Ascending aorta (tissue), 2 donors: ENCODE results near the gene HAL. TPM values are rescaled to one million over a fixed set of nuclear protein-coding genes. Genes with fewer than 3 reads are reported as not detected.

Experiments
- DNase-seq, 2 donors: peaks; one replicate each; pipeline ENCODE4 v3.0.0-alpha.2; 2019; ENCODE audit warnings: low spot score in 2 of 2
- H3K27ac ChIP-seq, 2 donors: fragments of 200-600 bp; sonication (generic); one replicate each; pipeline ENCODE4 v1.5.1; 2016 to 2017; ENCODE audit warnings: mild to moderate bottlenecking in 1 of 2
- H3K27me3 ChIP-seq: fragments of 200-600 bp; sonication (generic); one replicate; pipeline ENCODE4 v1.5.1; 2017
- H3K36me3 ChIP-seq, 2 donors: fragments of 200-600 bp; sonication (generic); one replicate each; pipeline ENCODE4 v1.5.1; 2016
- H3K4me1 ChIP-seq, 2 donors: fragments of 200-600 bp; sonication (generic); one replicate each; pipeline ENCODE4 v1.5.1; 2016 to 2017; ENCODE audit warnings: mild to moderate bottlenecking in 1 of 2
- H3K4me3 ChIP-seq, 2 donors: fragments of 200-600 bp; sonication (generic); one replicate each; pipeline ENCODE4 v1.5.1; 2016 to 2017; ENCODE audit warnings: mild to moderate bottlenecking in 1 of 2
- H3K9me3 ChIP-seq, 2 donors: fragments of 200-600 bp; sonication (generic); one replicate each; pipeline ENCODE4 v1.5.1; 2016
- intact Hi-C: fragments of 100-400 bp; cut with DNase I; formaldehyde crosslinking; loops from one replicate; pipeline ENCODE4 v1.15.1; 2023
- total RNA-seq: library from RNA; depleted of rRNA; stranded (reverse); fragments of >200 nt; gene quantifications from one replicate; pipeline ENCODE4 v1.1.0, GENCODE V29; 2016
- TF ChIP-seq, protein P1 (sequence below), 3 experiments: fragments of 200-600 bp in 2 of 3; fragments of 450-650 bp in 1 of 3; sonication (generic) in 2 of 3; IDR thresholded peaks; one replicate each; pipeline ENCODE4 v1.5.1; 2016 to 2019; ENCODE audit warnings: antibody characterized with exemption in 3 of 3, mild to moderate bottlenecking in 1 of 3, moderate library complexity in 1 of 3

Gene HAL
- total RNA-seq, 1 donor from 2014 or later, result 1.5 TPM

DNA sequence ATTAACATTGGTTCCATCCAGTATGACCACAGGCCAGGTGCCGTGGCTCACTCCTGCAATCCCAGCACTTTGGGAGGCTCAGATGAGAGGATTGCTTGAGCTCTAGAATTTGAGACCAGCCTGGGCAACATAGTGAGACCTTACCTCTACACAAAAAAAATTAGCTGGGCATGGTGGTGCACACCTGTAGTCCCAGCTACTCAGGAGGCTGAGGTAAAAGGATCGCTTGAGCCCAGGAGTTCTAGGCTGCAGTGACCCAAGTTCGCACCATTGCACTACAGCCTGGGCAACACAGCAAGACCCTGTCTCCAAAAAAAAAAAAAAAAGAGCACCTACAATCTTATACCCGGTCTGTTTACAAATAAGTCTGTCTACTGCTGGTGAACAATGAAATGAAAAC lies 29.4 kb upstream of the HAL start:
- DNase-seq, result no peak
- intact Hi-C loops, result no loop called here

DNA sequence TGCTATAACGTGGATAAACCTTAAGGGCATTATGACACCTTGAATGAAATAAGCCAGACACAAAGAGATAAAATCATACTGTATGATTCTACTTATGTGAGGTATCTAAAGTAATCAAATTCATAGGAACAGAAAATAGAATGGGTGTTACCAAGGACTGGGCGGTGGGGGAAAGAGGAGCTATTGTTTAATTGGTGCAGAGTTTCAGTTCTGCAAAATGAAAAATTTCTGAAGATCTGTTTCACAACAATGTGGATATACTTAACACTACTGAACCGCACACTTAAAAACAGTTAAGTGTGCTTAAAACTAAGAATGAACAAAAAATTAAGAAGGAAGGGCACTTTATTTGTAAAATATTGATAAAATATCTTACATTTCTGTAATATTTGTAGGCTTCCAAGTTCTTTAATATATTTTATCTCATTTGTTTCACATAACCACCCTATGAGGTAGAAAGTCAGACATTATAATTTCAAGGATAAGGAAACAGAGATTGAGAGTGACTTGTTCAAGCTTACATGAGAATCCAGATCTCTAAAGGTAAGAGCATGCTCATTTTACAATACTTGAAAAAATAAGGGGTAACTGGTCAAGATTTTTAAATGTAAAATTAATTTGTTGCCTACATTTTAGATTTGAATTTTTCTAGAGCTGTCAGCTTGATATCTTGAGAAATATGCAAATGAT lies 24.3 kb upstream of the HAL start:
- Histone ChIP-seq H3K4me3 (no peak overlapping the region), H3K27me3 (no peaks in the 10 kb centered on the region), H3K9me3 (no peaks in the 10 kb centered on the region), H3K27ac (no peak overlapping the region), H3K4me1 (no peaks in the 10 kb centered on the region), H3K36me3 (peaks cover 53 to 57% of the 10 kb centered on the region in 2 donors)
- DNase-seq, result no peak
- TF ChIP-seq, protein P1, sequence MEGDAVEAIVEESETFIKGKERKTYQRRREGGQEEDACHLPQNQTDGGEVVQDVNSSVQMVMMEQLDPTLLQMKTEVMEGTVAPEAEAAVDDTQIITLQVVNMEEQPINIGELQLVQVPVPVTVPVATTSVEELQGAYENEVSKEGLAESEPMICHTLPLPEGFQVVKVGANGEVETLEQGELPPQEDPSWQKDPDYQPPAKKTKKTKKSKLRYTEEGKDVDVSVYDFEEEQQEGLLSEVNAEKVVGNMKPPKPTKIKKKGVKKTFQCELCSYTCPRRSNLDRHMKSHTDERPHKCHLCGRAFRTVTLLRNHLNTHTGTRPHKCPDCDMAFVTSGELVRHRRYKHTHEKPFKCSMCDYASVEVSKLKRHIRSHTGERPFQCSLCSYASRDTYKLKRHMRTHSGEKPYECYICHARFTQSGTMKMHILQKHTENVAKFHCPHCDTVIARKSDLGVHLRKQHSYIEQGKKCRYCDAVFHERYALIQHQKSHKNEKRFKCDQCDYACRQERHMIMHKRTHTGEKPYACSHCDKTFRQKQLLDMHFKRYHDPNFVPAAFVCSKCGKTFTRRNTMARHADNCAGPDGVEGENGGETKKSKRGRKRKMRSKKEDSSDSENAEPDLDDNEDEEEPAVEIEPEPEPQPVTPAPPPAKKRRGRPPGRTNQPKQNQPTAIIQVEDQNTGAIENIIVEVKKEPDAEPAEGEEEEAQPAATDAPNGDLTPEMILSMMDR (IDR thresholded peaks at IDR 0.05), result no peak
- intact Hi-C loops, result no loop called here

More for the DNA sequence above, 29.4 kb upstream of the HAL start:
- no peak overlapping the region for H3K4me3 ChIP-seq
- peaks cover 37 to 62% of the 10 kb centered on the region in 2 donors for H3K36me3 ChIP-seq
- no peaks in the 10 kb centered on the region for H3K4me1 ChIP-seq
- H3K27ac ChIP-seq, result no peak overlapping the region
- no peaks in the 10 kb centered on the region for H3K27me3 ChIP-seq
- TF ChIP-seq, protein P1 (IDR thresholded peaks at IDR 0.05), result no peak
- no peaks in the 10 kb centered on the region for H3K9me3 ChIP-seq

DNA sequence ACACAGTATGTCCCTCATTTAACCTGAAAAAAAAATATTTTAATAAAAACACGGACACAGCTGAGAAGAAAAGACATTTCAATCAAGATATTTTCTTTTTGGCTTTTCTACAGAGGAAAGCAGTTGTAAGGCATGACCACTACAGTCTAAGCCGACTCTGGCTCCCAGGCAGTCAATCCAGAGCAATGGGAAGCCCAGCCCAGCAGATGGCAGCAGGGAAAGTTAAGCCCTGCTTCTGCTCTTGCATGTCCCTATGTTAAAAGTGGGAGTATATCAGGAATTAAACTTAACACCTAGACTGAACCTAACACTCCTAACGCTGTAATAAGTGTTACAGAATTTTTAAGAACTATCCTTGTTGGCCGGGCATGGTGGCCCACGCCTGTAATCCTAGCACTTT lies 19.5 kb upstream of the HAL start:
- Histone ChIP-seq H3K4me1 (peaks cover 0 to 3% of the 10 kb centered on the region in 2 donors), H3K27ac (peak overlapping the region in 1 of 2 donors; percentile 28), H3K36me3 (peaks cover 54 to 60% of the 10 kb centered on the region in 2 donors), H3K4me3 (no peak overlapping the region), H3K27me3 (no peaks in the 10 kb centered on the region), H3K9me3 (no peaks in the 10 kb centered on the region)
- no peak for DNase-seq
- TF ChIP-seq, protein P1 (IDR thresholded peaks at IDR 0.05), result peak in 2 of 3 experiments; percentile 23 to 46
- intact Hi-C loops, result no loop called here

DNA sequence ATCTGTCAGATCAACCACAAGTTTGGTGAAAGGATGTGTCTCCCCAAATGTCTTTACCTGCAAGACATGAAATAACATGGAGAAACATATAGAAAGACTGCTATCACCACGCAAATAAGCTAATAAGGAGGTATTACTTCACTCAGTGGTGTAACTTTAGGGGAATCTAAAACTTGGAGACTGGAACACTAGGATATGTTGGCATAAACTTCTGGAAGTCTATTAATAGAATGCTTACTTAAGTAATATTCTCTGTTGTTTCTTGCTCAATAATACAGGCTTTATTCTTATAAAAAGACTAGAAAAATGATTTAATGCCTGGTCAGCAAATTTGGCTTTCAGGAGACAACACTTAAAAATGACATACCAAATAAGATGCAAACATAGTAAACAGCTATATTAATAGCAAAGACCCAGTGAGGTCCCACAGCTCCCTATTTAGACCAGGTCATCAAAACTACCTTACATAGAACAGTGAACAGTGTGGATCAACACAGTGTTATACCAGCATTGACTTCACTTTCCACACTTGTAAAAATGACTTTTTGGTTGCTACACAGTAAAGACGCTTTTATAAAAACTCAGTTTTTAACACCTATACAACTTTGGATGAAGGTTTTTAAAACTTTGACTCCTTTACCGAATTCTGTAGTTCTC lies 18.9 kb upstream of the HAL start:
- Histone ChIP-seq H3K27ac (peak overlapping the region in 1 of 2 donors; percentile 28), H3K27me3 (no peaks in the 10 kb centered on the region), H3K4me3 (no peak overlapping the region), H3K36me3 (peaks cover 60 to 62% of the 10 kb centered on the region in 2 donors), H3K9me3 (no peaks in the 10 kb centered on the region), H3K4me1 (peaks cover 0 to 3% of the 10 kb centered on the region in 2 donors)
- TF ChIP-seq, protein P1 (IDR thresholded peaks at IDR 0.05), result no peak
- intact Hi-C loops, result no loop called here
- no peak for DNase-seq

DNA sequence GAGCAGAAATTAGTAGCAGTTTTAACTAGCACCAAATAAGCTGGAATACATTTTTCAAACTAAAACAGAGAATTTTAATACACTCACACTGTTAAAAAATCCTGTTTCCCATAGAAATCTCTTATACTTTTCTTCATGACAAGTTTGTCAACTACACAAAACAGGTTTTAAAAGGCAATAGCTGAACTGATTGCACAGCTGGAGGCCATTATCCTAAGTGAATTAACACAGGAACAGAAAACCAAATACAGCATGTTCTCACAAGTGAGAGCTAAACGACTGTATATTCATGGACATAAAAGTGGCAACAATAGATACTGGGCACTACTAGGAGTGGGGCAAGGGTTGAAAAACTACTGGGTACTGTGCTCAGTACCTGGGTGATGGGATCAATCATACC lies 11.6 kb upstream of the HAL start:
- Histone ChIP-seq H3K27ac (no peak overlapping the region), H3K9me3 (no peaks in the 10 kb centered on the region), H3K4me3 (no peak overlapping the region), H3K36me3 (peaks cover 61 to 92% of the 10 kb centered on the region in 2 donors), H3K4me1 (no peaks in the 10 kb centered on the region), H3K27me3 (no peaks in the 10 kb centered on the region)
- TF ChIP-seq, protein P1 (IDR thresholded peaks at IDR 0.05), result no peak
- intact Hi-C loops, result no loop called here
- no peak for DNase-seq
